Stimulated activated CD8-positive, alpha-beta memory T cell treated with anti-CD3 and anti-CD28 coated beads, Interleukin-4, amount 100 ng/mL, for 1 hour (primary cell): ENCODE data around the gene C9orf78.

Source experiments
- DNase-seq, 2 donors: peaks; one replicate each; pipeline ENCODE4 v3.0.0-alpha.2; 2020; ENCODE audit warnings: low read depth in 2 of 2, low spot score in 1 of 2

Gene C9orf78

GRCh38 chr9:129868023-129868871, 33.2 kb upstream of the C9orf78 start:
- no peak for DNase-seq

- DNase-seq: no peak
Observed at GRCh38 chr9:129867136-129868022, 32.3 kb upstream of the C9orf78 start.

GRCh38 chr9:129866394-129867135, 31.5 kb upstream of the C9orf78 start:
- DNase-seq: no peak

DNA sequence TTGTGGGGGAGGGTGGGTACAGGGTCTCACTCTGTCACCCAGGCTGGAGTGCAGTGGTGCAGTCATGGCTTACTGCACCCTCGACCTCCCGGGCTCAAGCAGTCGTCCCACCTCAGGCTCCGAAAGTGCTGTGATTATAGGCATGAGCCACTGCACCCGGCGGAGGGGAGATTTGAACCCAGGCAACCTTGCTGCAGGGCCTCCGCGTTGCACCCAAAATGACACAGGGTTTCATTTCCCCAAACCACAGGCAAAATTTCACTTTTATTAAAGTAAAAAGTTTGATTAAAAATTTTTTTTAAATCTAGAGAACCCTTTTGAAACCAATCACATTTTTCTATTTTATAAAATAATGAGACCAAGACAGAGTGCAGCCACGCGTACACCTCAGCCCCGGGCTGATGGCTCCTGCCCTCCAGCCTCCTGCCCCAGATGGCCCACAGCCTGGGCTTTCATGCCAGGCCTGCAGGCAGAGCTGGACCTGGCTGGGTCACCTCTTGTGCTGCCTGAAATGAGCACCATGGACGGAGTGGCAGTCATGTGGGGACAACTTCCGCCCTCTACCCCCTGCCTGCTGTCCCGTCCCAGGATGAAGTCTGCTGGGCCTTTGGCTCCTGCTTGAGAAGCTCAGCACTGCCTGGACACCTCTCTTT, 30.7 kb upstream of the C9orf78 start:
- DNase-seq: no peak

GRCh38 chr9:129864991-129865647, 30.0 kb upstream of the C9orf78 start:
- DNase-seq: no peak

GRCh38 chr9:129863059-129863690, 28.1 kb upstream of the C9orf78 start:
- peak in 1 of 2 donors; percentile 57 for DNase-seq

DNA sequence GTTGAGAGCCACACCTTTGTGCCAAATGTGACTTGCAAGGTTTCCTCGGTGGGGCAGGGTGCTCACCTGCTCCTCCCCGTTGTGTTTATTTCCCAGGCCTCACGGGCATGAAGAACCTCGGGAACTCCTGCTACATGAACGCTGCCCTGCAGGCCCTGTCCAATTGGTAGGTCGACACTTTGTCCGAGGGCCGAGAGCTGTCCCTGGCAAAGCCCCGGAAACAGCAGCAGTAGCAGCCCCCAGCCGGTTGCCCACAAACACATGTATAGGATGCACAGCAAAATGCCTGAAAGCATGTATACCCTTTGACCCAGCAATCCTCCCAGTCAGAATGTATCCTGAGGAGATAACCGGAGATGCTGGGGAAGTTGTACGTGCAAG, 26.4 kb upstream of the C9orf78 start:
- no peak for DNase-seq

DNA sequence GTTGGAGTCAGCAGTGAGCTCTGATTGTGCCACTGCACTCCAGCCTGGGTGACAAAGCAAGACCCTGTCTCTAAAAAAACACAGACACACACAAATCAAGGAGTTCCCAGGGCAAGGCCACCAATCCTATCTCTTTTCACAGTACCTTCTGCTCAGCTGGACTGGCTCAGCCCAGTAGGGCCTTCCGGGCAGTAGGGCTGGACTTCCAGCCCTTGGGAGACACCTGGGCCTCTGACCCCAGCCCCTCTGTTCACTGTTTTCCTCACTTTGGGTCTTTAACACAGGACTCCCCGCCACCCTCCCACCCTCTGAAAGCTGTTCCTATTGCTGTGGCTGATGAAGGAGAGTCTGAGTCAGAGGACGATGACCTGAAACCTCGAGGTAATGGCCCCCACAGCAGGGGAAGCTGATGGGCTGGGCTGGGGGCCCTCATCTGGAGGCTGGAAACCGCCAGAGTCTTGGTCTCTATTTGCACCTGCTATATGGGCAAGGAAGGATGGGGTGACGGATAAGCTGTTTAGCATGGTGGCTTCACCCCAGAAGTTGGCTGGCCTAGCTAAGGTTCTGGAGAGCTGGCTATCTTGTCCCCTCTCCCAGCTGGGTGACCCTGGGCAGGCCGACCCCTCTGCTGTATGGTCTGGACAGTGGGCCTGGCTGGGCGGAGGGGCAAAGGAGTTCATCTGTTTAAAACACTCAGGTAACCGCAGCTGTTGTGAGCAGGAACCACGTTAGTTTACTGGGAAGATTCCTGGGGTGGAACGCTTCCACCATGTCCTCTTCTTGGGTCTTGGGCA, 25.8 kb upstream of the C9orf78 start:
- no peak for DNase-seq

DNA sequence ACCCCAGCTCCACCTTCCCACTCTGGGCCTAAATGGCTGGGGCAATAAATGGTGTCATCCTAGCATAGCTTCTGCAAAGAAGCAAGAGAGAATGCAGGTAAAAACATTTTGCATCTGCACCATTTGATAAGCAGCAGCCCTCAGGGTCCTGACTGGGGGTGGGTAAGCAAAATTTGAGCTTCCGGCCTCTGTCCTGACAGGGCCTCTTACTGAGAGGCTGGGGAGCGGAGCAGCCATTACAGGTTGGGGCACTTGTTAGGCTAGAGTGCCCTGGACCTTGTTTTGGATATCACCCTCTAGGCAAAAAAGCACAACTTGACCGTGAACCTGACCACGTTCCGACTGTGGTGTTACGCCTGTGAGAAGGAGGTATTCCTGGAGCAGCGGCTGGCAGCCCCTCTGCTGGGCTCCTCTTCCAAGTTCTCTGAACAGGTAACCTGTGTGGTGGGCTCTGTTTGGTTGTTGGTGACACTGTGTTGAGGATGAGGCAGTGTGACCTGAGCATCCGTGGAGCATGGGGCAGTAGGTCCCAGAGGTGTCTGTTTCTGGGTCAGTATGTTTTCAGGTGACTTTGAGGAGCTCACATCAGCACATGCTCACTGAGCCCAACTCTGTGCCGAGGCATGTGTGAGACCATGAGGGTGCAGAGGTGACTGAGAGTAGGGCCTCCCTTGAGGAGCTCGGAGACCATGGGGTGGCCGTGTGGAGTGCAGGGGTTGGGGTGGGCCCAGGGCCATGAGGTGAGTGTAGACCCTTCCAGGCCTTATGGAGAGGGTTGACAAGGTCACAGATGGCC, 23.3 kb upstream of the C9orf78 start:
- DNase-seq: no peak

DNA sequence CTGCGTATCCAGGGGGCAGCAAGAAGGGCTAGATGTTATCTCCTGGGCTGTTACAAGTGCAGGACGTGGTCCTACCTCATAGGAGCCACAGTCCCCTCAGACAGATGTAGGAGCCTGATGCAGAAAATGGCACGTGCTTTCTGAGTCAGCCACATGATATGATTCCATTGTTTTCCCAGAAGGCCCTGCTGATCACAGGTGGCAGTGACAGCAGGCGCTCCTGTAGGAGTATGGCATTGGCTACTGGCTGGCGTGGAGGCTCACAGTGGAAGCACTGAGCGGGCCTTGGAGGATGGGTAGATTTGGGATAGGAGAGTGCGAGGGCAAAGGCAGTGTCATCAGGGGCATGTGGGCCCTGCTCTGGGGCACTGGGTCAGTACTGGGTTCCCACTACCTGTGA, 22.1 kb upstream of the C9orf78 start:
- DNase-seq: no peak

GRCh38 chr9:129854588-129855110, 19.6 kb upstream of the C9orf78 start:
- DNase-seq: no peak

DNA sequence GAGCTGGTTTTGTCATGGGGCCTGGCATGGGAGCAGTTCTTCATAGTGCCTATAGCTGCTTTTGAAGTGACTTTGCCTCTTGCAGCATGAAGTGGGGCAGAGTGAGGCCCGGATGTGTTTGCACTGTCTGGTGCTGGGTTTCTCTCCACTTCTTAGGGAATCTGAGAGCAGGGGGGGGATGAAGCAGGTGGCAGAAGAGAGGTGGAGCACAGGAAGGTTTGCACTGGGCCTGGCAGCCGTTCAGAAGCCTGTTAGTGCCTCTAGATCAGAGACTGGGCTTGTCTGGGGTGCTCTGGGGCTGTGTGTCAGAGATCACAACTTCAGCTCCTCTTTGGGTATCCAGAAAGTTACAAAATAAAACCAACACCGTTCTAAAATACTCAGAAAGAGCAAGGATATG, 18.5 kb upstream of the C9orf78 start:
- no peak for DNase-seq

GRCh38 chr9:129852579-129852978, 17.5 kb upstream of the C9orf78 start:
- no peak for DNase-seq

DNA sequence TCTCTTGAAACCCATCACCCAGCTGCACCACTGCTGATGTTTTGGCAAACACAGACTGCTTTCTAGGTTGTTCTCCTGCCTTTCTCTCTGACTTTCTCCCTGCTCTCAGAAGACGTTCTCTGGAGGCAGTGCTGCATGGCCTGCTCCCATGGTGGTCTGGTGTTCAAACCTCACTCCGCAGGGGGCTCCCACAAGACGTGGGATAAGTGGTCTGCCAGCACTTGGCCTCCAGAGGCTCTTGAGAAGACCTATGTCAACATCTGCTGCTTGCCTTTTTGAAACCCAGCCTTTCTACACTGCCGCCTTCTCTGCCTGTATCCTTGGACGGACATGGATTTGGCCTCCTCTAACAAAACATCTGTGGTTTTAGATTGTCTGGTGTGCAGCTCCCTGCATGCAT, 16.7 kb upstream of the C9orf78 start:
- no peak for DNase-seq

DNA sequence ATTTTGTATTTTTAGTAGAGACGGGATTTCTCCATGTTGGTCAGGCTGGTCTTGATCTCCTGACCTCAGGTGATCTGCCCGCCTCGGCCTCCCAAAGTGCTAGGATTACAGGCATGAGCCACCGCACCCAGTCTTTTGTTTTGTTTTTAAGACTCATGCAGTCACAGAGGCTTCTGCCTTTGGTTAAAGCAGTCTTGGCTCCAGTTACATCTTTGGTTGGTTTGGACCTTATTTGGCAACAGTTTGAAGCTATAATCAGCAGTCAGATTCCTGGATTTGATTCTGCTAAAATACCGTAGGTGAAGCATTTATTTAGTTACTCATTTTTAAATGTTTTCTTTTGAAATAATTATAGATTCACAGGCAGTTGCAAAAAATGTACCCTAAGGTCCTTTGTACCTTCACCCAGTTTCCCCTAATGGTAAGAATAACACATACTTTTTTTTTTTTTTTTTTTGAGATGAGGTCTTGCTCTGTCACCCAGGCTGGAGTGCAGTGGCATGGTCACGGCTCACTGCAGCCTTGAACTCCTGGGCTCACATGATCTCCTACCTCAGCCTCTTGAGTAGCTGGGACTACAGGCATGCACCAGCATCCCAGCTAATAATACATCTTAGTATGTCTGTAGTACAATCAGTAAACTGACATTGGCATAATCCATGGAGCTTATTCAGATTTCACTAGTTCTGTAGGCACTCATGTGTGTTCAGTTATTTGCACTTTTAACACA, 15.9 kb upstream of the C9orf78 start:
- DNase-seq: no peak

DNA sequence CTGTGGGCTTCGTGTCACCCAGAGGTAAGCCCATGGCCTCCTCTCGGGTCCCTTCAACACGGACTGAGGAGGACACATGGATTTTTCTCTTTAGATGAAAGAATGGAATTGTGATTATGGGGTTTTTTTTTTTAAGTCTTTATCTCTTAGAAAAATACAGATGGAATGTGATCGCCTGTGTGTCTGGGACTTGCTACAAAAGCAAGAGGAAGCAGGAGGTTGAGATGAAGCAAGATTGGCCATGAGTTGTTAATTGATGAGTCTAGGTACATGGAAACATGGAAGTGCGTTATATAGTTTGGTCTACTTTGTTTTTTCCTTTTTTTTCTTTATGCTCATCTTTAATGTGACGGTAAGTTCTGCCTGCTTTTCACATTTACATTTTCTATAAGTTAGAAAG, 14.8 kb upstream of the C9orf78 start:
- DNase-seq: no peak

GRCh38 chr9:129848712-129849441, 13.8 kb upstream of the C9orf78 start:
- DNase-seq: no peak
